HG03571 (cell line): ENCODE measurements around the gene CNTN2.

Experiments used
- ATAC-seq: cut with Tn5 transposase; IDR thresholded peaks from one replicate; pipeline ENCODE4 v1.9.1; 2021; ENCODE audit not compliant: unreplicated experiment

Gene CNTN2

DNA sequence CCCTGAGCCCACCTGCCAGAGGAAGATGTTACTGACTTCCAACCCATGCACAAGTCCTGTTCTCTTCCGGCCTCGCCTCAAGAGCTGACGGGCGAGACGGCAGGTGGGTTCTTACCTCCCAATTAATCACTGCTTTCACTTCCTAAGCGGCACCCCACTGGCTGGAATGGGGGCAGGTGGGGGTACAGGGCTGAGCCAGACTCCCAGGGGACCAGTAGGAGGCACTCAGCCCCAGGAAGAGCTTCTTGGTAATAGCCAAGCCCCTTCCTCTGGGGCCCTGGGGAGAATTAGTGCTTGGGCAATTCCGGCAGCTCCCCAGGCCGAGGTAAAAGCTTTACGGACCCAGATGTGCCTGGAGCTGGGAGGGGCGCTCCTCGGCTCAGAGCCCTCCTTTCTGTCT lies 9.7 kb downstream of the CNTN2 start:
- no peak for ATAC-seq

- ATAC-seq = no peak
These were observed 10.3 kb downstream of the CNTN2 start for GRCh38 chr1:205053296-205053695.

DNA sequence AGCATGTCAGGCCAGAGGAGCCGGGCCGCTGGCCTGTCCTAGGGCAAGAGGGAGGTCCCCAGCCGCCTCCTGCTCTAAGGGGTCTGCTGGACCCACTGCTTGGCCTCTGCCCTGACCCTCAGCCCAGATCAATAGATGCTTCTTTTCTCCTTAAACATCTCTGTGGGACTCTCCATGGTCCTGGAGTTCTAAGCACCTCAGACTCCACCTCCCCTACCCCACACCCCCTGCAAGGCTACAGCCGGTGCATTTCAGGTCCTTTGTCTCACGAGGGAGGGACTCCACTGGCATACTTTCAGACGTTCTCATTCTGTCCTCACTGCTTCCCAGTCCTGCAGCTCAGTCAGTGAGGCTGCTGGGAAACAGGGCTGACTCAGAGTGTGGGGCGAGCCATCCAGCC lies 11.0 kb downstream of the CNTN2 start:
- ATAC-seq = no peak

DNA sequence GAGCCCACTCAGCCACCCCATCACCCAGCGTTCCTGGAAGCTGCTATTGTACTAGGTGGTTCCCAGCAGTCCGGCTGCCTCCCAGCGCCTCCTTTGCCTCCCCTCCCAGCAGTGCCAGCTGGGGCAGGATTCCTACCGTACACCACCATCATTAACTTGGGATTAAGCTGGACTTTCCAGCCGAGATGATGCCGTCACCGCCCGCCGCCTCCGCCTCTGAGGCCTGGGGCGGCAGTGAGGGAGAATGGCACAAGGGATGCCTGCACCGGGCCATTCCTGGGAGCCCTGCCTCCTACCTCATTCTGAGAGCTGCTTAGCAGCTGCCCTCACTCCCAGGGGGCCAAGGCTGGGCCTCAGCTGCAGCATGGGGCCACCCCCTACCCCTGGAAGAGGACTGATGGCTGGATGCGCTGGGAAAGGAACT lies 13.2 kb downstream of the CNTN2 start:
- no peak for ATAC-seq

DNA sequence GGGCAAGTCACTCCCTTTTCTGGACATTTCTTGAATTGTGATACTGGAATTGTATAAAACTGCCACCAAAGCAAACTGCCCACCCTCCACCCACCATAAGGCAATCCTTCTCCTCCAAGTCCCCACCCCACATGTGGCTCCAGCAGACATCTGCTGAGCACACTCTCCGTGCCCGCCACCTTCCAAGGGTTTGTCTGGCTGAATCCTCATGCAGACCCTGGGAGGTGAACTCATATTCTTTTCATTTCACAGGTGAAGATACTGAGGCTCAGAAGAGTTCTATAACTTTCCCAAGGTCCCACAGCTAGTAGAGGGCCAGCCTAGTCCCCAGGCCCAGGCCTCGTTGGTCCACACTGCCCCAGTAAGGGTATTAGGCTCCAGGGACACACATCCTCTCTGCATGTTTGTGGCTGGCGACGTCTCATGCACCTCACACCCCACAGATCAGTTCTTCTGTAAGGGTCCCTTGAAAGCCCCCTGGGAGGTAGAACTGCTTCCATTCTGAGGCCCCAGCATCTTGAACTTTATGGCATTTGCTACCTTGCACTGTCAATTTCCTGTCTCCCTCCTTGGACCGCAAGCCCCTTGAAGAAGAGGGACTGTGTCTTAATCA lies 14.1 kb downstream of the CNTN2 start:
- ATAC-seq = no peak

DNA sequence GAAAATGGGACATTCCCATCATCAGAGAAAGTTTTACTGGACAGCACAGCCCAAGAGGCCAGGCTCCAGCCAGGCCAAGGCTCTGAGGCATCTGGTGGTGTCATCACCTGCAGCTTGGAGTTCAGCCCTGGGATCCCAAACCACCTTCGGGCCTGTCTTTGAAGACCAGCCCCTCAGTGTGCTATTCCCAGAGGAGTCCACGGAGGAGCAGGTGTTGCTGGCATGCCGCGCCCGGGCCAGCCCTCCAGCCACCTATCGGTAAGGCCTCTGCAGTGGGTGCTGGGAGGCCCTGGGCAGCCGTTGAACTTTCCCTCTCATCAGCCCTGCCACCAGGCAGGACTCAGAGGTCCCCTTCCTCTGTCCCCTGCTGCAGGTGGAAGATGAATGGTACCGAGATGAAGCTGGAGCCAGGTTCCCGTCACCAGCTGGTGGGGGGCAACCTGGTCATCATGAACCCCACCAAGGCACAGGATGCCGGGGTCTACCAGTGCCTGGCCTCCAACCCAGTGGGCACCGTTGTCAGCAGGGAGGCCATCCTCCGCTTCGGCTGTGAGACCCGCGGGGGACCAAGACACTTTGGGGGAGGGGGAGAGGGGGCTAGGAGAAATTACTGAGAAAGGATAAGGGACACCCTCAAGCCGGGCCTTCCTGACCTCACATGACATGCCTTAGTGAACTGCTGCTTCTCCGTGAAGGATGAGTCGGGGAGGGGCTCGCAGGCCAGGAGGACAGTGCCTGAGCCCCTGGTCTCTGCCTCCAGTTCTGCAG lies 15.0 kb downstream of the CNTN2 start:
- no peak for ATAC-seq

GRCh38 chr1:205058853-205059252 lies 15.8 kb downstream of the CNTN2 start:
- no peak for ATAC-seq

- no peak for ATAC-seq
These were observed 16.6 kb downstream of the CNTN2 start for GRCh38 chr1:205059660-205060059.

GRCh38 chr1:205060746-205061145 lies 17.7 kb downstream of the CNTN2 start:
- no peak for ATAC-seq

GRCh38 chr1:205061227-205061626 lies 18.2 kb downstream of the CNTN2 start:
- no peak for ATAC-seq

GRCh38 chr1:205061665-205062069 lies 18.7 kb downstream of the CNTN2 start:
- no peak for ATAC-seq

- no peak for ATAC-seq
These were observed 19.3 kb downstream of the CNTN2 start for GRCh38 chr1:205062319-205062718.

DNA sequence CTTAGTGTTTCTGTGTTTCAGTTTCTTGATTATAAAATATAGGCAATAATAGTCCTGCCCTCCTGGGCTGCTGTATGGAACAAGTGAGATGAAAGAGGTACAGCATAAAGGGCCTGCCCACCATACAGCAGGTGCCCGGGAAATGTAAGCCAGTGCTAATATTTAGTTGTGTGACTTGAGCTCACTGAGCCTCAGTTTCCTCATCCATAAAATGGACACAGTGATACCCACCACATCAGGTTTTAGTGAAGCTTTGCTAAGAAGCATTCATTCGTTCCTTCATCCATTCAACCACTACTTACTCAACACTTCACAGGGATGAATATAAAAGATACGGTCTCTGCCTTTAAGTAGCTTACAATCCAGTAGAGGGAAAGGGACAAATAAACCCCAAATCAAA lies 19.9 kb downstream of the CNTN2 start:
- ATAC-seq = no peak

DNA sequence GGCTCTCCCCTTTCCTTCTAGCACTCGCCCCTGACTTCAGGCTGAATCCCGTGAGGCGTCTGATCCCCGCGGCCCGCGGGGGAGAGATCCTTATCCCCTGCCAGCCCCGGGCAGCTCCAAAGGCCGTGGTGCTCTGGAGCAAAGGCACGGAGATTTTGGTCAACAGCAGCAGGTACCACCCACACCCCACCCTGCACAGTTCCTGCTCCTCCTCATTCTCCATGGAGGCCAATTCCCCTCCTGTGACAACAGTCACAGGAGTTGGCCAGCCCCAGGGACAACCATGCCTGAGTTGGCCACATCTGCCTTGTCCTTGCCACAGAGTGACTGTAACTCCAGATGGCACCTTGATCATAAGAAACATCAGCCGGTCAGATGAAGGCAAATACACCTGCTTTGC lies 21.3 kb downstream of the CNTN2 start:
- ATAC-seq = no peak

- ATAC-seq = no peak
These were observed 21.8 kb downstream of the CNTN2 start for GRCh38 chr1:205064741-205065316.

- ATAC-seq = no peak
These were observed 22.7 kb downstream of the CNTN2 start for GRCh38 chr1:205065666-205066065.

DNA sequence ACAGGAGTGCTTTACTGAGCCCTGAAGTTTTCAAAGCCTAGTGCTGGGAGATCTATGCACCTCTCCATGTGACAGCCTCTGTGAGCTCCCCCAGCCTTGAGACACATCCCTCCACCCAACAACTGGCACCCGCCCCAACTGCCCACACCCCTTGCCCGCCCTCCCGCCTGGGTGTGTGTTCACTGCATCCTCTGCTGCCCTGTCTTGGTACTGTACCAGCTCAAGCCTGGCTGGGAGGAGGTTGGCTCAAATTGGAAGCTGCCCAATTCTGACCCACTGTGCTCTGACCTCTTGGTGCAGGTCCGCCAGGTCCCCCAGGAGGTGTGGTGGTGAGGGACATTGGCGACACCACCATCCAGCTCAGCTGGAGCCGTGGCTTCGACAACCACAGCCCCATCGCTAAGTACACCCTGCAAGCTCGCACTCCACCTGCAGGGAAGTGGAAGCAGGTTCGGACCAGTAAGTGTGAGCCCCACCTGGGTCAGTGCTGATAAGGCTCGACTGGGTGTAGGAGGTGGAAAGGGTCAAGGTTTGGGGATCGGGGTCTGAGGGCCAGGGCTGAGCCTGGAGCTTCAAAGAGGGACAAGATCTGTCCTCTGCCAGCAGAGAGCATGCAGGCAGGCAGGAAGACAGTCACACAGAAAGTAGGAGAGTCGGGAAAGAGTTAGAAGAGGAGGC lies 23.3 kb downstream of the CNTN2 start:
- ATAC-seq = no peak

- ATAC-seq = no peak
These were observed 24.0 kb downstream of the CNTN2 start for GRCh38 chr1:205067031-205067430.

DNA sequence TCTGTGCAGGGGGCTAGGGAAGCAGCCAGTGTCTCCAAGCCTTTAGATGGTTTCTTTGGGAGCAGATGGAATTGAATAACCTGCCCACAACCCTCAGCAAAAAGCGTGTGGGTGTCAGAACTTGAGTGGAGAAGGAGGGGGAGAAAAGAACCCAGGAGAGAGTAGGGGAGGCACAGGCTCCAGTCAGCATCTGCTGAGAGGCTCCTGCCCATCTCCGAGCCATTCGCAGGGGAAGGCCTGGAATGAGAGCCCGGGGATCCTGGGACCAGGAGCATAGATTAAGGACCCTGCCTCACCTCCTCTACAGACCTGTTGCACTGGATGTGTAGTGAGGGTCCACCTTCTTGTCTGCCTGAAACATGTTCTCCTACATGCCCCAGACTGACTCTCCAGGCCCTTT lies 25.0 kb downstream of the CNTN2 start:
- no peak for ATAC-seq

DNA sequence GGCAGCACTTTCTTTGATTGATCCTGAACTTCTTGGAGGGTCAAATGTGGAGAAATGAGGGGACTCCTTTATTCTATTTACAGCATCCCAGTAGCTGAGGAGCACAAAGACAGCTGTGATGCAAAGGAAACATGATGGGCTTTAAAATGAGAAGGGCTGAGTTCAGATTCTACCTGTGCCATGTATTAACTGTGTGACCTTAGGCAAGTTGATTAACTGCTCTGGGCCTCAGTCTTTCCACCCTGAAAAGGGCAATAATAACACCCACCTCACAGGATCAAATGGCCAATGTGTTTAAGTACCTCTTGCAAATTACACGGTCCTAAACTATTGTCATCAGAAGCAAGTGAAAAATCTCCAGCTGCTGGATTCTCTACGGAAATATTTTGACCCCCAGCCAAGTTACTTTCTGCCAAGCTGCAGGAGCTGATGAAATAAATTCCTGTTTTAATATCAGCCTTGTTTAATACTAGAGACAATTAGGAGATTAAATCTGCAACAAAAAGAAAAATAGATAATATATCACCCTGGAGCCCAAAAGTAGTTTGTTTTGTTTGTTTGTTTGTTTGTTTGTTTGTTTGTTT lies 25.5 kb downstream of the CNTN2 start:
- no peak for ATAC-seq

DNA sequence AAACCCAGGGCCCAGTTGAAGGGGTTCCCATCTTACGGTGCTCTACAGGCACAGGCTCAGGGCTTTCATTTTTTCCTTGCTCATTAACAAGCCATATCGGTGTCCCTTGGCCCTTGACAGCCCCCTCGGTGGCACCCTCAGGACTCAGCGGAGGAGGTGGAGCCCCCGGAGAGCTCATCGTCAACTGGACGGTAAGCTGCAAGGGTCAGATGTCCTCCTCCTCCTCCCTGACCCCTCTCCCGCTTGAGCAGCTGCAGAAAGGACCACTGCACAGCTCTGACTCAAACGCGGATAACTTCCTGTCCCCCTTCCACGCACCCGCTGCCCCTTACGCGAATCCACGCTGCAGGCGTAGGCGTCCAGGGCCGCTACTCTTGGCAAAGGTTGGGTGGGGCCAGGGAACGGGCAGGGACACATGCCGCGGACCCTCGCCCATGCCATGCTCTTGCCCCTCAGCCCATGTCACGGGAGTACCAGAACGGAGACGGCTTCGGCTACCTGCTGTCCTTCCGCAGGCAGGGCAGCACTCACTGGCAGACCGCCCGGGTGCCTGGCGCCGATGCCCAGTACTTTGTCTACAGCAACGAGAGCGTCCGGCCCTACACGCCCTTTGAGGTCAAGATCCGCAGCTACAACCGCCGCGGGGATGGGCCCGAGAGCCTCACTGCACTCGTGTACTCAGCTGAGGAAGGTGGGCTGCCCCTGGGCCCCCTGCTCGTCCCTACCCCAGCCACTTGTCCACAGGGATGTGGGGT lies 26.5 kb downstream of the CNTN2 start:
- no peak for ATAC-seq
